Sigmoid colon (tissue), 4 donors: Measurements from ENCODE around the gene ADRB2.

Experiments
- EP300 ChIP-seq, 4 donors: sonication (generic); formaldehyde crosslinking; IDR thresholded peaks; one replicate each; pipeline ENCODE4 v1.6.1; 2017; ENCODE audit warnings: antibody characterized with exemption in 4 of 4
- POLR2A ChIP-seq, 2 donors: fragments of 450-650 bp; IDR thresholded peaks; one replicate each; pipeline ENCODE4 v1.6.1; 2016; ENCODE audit warnings: antibody characterized with exemption in 2 of 2, mild to moderate bottlenecking in 2 of 2, moderate library complexity in 2 of 2
- POLR2AphosphoS5 ChIP-seq, 4 donors: sonication (generic); formaldehyde crosslinking; IDR thresholded peaks; one replicate each; pipeline ENCODE4 v1.6.1; 2017; ENCODE audit warnings: antibody characterized with exemption in 4 of 4

DNA sequence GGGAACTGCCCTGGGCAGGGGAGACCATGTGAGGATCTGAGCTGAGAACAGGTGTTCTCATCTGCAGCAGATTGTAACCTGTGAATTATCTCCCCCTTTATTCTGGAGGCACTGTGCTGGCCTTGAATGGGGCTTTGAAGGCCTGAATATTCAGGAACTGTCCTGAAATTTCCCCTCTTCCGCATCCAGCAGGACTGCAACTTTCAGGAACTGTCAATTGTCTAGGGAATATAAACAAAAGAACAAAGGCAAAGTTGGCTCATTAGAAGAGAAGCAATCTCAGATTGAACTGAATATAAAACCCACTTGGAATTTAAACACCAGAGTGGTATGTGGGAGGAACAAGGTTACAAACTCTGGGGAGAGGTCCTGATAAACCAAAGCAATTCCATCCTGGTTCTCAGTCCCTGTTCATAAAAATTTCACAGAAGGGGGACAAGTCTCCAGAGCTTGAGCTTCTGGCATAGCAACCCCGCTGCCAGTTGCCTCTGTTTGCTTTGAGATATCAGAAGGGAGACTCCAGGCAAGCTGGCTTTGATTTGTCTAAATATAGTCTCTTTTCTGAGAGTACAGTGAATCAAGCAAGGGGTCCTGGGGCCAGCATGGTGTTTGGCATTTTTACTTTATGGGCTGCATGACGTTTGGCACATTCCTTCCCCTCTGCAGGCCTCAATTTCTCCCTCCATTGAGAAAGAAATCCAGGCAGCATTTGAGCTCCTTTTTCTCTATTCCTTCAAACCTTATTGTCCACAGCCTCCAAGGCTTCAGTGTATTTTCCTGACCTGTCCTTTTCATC is 47.5 kb downstream of the ADRB2 start:
- TF ChIP-seq EP300 (IDR thresholded peaks at IDR 0.05) (no peak), POLR2A (IDR thresholded peaks at IDR 0.05) (no peak), POLR2AphosphoS5 (IDR thresholded peaks at IDR 0.05) (no peak)
